Adipocyte (in vitro differentiated cells): Measurements from ENCODE around the gene NEURL3.
A peak's percentile ranks its signal among the peaks of the same experiment; 100 is the strongest.

Experiments used
- DNase-seq: peaks from one replicate; pipeline ENCODE4 v3.0.0-alpha.2; 2015; ENCODE audit warnings: low read depth
- H3K27me3 ChIP-seq: replicated peaks from 2 replicates; pipeline ENCODE4 v1.7.0; 2013; ENCODE audit warnings: mild to moderate bottlenecking, low read length, moderate library complexity; ENCODE audit not compliant: control insufficient read depth, insufficient read depth
- H3K36me3 ChIP-seq: 2 replicates; pipeline ENCODE4 v1.7.0; 2013; ENCODE audit warnings: low read length, mild to moderate bottlenecking, moderate library complexity; ENCODE audit not compliant: control insufficient read depth, insufficient read depth, severe bottlenecking
- H3K4me1 ChIP-seq: 2 replicates; pipeline ENCODE4 v1.7.0; 2013; ENCODE audit warnings: mild to moderate bottlenecking, low read length, moderate library complexity; ENCODE audit not compliant: control insufficient read depth, insufficient read depth
- H3K4me3 ChIP-seq: 2 replicates; pipeline ENCODE4 v1.7.0; 2013; ENCODE audit warnings: mild to moderate bottlenecking, low read length, moderate library complexity
- H3K9ac ChIP-seq: 2 replicates; pipeline ENCODE4 v1.7.0; 2013; ENCODE audit warnings: mild to moderate bottlenecking, low read length, moderate library complexity
- H3K9me3 ChIP-seq: 2 replicates; pipeline ENCODE4 v1.7.0; 2013; ENCODE audit warnings: mild to moderate bottlenecking, low read length, moderate library complexity; ENCODE audit not compliant: control insufficient read depth

The NEURL3 gene

DNA sequence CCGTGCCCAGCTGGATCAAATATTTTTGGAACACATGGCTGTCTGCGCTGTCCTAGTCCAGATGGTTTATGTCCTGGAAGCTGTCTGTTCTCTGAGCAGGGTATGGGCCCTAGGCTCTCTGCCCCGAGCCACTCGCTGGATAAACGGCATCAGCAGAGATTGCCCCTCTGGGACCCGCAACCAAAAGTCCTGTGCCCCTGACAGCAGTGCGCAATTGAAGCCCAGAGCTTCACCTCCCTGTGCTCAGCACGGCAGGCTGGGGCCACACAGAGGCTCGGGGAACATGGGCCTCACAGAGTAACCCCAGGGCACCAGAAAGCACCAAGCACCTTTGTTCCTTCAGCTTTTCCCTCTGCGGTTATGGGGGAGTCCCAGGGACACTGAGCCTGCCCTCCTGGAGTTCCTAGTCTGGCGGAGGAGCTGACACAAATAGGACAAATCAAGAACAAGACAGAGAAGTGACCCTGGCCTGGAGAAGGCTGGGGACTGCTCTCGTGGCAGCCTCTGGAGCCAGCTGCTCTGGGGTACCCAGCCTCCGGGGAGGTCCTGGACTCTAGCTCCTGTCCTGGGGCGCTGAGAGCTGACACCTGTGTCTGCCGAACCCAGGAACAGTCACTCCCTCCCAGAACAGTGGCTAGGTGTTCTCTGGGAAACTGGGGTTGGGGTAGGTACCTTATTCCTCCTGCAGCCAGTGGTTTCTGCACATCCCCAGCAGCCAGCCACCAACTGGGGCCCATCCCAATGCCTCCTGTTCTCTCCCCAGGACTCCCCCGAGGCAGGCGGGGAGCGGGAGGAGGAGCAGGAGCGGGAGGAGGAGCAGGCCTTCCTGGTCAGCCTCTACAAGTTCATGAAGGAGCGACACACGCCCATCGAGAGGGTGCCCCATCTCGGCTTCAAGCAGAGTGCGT is 43.7 kb upstream of the NEURL3 start:
- Histone ChIP-seq H3K36me3 (peaks cover 22% of the 10 kb centered on the region), H3K9ac (no peak overlapping the region), H3K4me1 (peaks cover 3% of the 10 kb centered on the region), H3K27me3 (no peaks in the 10 kb centered on the region), H3K4me3 (no peak overlapping the region), H3K9me3 (no peaks in the 10 kb centered on the region)
- no peak for DNase-seq

GRCh38 chr2:96547731-96548171 is 42.6 kb upstream of the NEURL3 start:
- DNase-seq = peak; percentile 75
- Histone ChIP-seq H3K4me1 (peaks cover 3% of the 10 kb centered on the region), H3K9me3 (no peaks in the 10 kb centered on the region), H3K9ac (no peak overlapping the region), H3K36me3 (peaks cover 22% of the 10 kb centered on the region), H3K4me3 (no peak overlapping the region), H3K27me3 (no peaks in the 10 kb centered on the region)

DNA sequence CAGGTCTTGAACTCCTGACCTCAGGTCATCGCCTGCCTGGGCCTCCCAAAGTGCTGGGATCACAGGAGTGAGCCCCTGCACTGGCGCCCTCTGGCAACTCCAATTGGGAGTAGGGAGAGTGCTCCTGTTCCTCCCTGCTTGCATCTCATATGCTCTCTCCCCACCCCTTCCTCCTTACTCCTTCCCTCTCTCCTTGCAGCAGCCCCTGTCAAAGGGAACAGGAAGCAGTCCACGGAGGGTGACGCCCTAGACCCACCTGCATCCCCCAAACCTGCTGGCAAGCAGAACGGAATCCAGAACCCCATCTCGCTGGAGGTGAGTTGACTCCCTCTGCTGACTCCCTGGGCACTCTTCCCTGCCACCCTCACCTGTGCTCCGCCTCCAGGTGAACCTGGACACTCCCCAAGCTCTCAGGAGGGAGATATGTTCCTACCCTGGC is 42.1 kb upstream of the NEURL3 start:
- H3K9me3 ChIP-seq = no peaks in the 10 kb centered on the region
- peaks cover 22% of the 10 kb centered on the region for H3K36me3 ChIP-seq
- H3K9ac ChIP-seq = no peak overlapping the region
- peaks cover 3% of the 10 kb centered on the region for H3K4me1 ChIP-seq
- no peak for DNase-seq
- no peaks in the 10 kb centered on the region for H3K27me3 ChIP-seq
- H3K4me3 ChIP-seq = no peak overlapping the region

DNA sequence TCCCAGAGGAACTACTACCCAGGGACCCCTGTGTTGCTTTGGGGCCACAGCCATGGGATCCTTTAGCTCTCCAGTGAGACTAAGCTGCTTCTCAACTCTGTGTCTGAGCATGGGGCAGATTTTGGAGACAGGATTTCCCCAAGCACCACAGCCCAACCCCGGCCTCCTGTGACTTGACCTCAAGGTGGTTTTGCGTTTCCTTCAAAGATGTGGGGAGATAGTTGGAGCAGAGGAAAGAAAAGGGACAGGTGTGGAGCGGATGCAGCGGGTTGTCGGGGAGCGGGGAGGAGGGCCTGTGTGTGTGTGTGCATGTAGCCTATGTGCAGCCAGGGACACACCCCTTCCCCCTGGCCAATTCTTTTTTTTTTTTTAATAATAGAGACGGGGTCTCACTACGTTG is 41.6 kb upstream of the NEURL3 start:
- H3K36me3 ChIP-seq = peaks cover 19% of the 10 kb centered on the region
- no peaks in the 10 kb centered on the region for H3K27me3 ChIP-seq
- H3K9me3 ChIP-seq = no peaks in the 10 kb centered on the region
- no peak overlapping the region for H3K4me3 ChIP-seq
- peaks cover 5% of the 10 kb centered on the region for H3K4me1 ChIP-seq
- no peak overlapping the region for H3K9ac ChIP-seq
- no peak for DNase-seq

DNA sequence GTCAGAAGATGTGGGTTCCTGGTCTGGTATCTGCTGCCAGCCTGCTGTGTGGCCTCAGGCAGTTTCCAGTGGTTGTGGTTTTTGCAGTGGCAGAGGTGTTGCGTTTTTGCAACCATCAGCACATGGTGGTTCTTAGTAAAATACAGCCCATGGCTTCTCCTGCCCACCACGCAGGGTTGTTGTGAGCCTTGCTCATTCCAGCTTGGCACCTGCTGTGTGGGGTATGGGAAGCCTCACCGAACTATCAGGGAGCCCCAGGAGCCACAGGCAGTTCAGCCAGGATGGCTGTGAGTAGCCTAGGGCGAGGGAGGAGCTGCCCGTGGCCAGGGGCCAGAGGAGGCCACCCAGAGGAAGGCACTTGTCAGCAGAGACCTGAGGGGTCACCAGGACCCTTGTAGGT is 41.2 kb upstream of the NEURL3 start:
- H3K36me3 ChIP-seq = peaks cover 14% of the 10 kb centered on the region
- DNase-seq = no peak
- H3K4me1 ChIP-seq = peaks cover 9% of the 10 kb centered on the region
- H3K27me3 ChIP-seq = no peaks in the 10 kb centered on the region
- H3K9me3 ChIP-seq = no peaks in the 10 kb centered on the region
- H3K4me3 ChIP-seq = no peak overlapping the region
- no peak overlapping the region for H3K9ac ChIP-seq

GRCh38 chr2:96542357-96542977 is 37.3 kb upstream of the NEURL3 start:
- Histone ChIP-seq H3K9me3 (no peaks in the 10 kb centered on the region), H3K4me3 (no peak overlapping the region), H3K36me3 (no peaks in the 10 kb centered on the region), H3K4me1 (peaks cover 31% of the 10 kb centered on the region), H3K9ac (no peak overlapping the region), H3K27me3 (no peaks in the 10 kb centered on the region)
- DNase-seq = no peak

GRCh38 chr2:96541398-96542152 is 36.4 kb upstream of the NEURL3 start:
- H3K9me3 ChIP-seq = no peaks in the 10 kb centered on the region
- no peaks in the 10 kb centered on the region for H3K27me3 ChIP-seq
- H3K4me3 ChIP-seq = no peak overlapping the region
- H3K4me1 ChIP-seq = peaks cover 34% of the 10 kb centered on the region
- H3K36me3 ChIP-seq = no peaks in the 10 kb centered on the region
- no peak overlapping the region for H3K9ac ChIP-seq
- DNase-seq = peak; percentile 68

- Histone ChIP-seq H3K36me3 (no peaks in the 10 kb centered on the region), H3K9ac (no peak overlapping the region), H3K9me3 (no peaks in the 10 kb centered on the region), H3K4me1 (peaks cover 36% of the 10 kb centered on the region), H3K27me3 (no peaks in the 10 kb centered on the region), H3K4me3 (no peak overlapping the region)
- DNase-seq = peak; percentile 83
Observed at GRCh38 chr2:96540136-96540535, 35.0 kb upstream of the NEURL3 start.

DNA sequence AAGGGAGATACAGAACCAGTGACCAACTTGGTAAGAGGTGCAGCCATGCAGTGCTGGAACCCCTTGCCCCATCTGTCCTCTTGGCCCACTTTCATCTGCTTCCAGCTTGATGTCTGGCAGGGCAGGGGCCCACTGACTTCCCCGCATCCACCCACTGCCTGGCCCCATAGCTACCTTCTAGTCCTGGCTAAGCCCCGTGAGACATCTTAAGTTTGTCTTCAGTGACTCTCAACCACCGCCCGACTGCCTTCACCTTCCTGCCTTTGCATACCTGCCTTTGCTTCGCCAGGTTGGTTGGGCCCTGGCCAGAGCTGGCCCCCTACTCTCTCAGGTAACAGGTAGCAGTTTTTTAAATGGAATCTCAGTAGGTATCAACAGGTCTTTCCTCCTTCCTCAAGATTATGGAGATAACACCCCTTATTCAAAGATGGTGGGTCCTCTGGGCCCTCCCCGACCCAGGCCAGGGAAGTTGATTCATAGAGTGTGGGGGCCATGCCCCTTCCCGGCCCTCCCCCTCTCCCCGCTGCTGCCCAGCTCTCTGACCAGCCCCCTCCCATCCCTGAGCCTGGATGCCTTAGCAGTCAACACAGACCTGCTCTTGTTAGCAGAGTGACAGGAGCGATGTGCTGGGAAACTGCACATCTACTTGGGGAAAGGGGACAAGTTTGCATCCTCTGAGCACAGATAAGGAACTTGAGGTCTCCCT is 34.2 kb upstream of the NEURL3 start:
- H3K36me3 ChIP-seq = no peaks in the 10 kb centered on the region
- no peak for DNase-seq
- no peak overlapping the region for H3K9ac ChIP-seq
- no peak overlapping the region for H3K4me3 ChIP-seq
- H3K27me3 ChIP-seq = no peaks in the 10 kb centered on the region
- H3K4me1 ChIP-seq = peaks cover 42% of the 10 kb centered on the region
- H3K9me3 ChIP-seq = no peaks in the 10 kb centered on the region

- Histone ChIP-seq H3K4me1 (peaks cover 49% of the 10 kb centered on the region), H3K9ac (peak overlapping the region; percentile 84), H3K9me3 (no peaks in the 10 kb centered on the region), H3K27me3 (no peaks in the 10 kb centered on the region), H3K36me3 (no peaks in the 10 kb centered on the region), H3K4me3 (peak overlapping the region; percentile 87)
- DNase-seq = no peak
Observed at GRCh38 chr2:96538487-96539214, 33.5 kb upstream of the NEURL3 start.
